ENCODE measurements around the gene TLL2. TPM values are rescaled to one million over a fixed set of nuclear protein-coding genes. Genes with fewer than 3 reads are reported as not detected.

The TLL2 gene
- polyA plus RNA-seq, 2 donors: 0.08 TPM

- H3K36me3 ChIP-seq (ENCODE audit: control insufficient read depth in 2 of 2, insufficient read depth in 2 of 2, low read length in 1 of 2): no peaks in the 10 kb centered on the region
- H3K9me3 ChIP-seq (ENCODE audit: control insufficient read depth in 2 of 2, insufficient read depth in 1 of 2, low read depth in 1 of 2, low read length in 1 of 2): no peaks in the 10 kb centered on the region
- H3K4me3 ChIP-seq (ENCODE audit: low read depth in 1 of 2, low read length in 2 of 2): no peak overlapping the region
- peaks cover 0 to 2% of the 10 kb centered on the region in 2 donors for H3K4me1 ChIP-seq (ENCODE audit: control insufficient read depth in 2 of 2, insufficient read depth in 2 of 2, low read length in 1 of 2)
- no peak overlapping the region for H3K27ac ChIP-seq (ENCODE audit: low read depth in 2 of 2, low read length in 1 of 2)
- H3K27me3 ChIP-seq (ENCODE audit: control insufficient read depth in 1 of 2, insufficient read depth in 2 of 2, low read length in 2 of 2): no peaks in the 10 kb centered on the region
Measured at GRCh38 chr10:96418582-96418981, 95.1 kb downstream of the TLL2 start.

- Histone ChIP-seq H3K27ac (ENCODE audit: low read depth in 2 of 2, low read length in 1 of 2) (no peak overlapping the region), H3K27me3 (ENCODE audit: control insufficient read depth in 1 of 2, insufficient read depth in 2 of 2, low read length in 2 of 2) (no peaks in the 10 kb centered on the region), H3K4me3 (ENCODE audit: low read depth in 1 of 2, low read length in 2 of 2) (no peak overlapping the region), H3K9me3 (ENCODE audit: control insufficient read depth in 2 of 2, insufficient read depth in 1 of 2, low read depth in 1 of 2, low read length in 1 of 2) (no peaks in the 10 kb centered on the region), H3K4me1 (ENCODE audit: control insufficient read depth in 2 of 2, insufficient read depth in 2 of 2, low read length in 1 of 2) (peaks cover 0 to 2% of the 10 kb centered on the region in 2 donors), H3K36me3 (ENCODE audit: control insufficient read depth in 2 of 2, insufficient read depth in 2 of 2, low read length in 1 of 2) (no peaks in the 10 kb centered on the region)
- 88 to 89% methylated on average over 3 of the region's 3 CpGs for WGBS, 2 donors
Measured at GRCh38 chr10:96417441-96417840, 96.3 kb downstream of the TLL2 start.

- no peak overlapping the region for H3K4me3 ChIP-seq (ENCODE audit: low read depth in 1 of 2, low read length in 2 of 2)
- no peaks in the 10 kb centered on the region for H3K36me3 ChIP-seq (ENCODE audit: control insufficient read depth in 2 of 2, insufficient read depth in 2 of 2, low read length in 1 of 2)
- H3K27ac ChIP-seq (ENCODE audit: low read depth in 2 of 2, low read length in 1 of 2): no peak overlapping the region
- 40 to 58% methylated on average over 7 of the region's 7 CpGs for WGBS, 2 donors
- no peaks in the 10 kb centered on the region for H3K27me3 ChIP-seq (ENCODE audit: control insufficient read depth in 1 of 2, insufficient read depth in 2 of 2, low read length in 2 of 2)
- peaks cover 0 to 2% of the 10 kb centered on the region in 2 donors for H3K4me1 ChIP-seq (ENCODE audit: control insufficient read depth in 2 of 2, insufficient read depth in 2 of 2, low read length in 1 of 2)
- no peaks in the 10 kb centered on the region for H3K9me3 ChIP-seq (ENCODE audit: control insufficient read depth in 2 of 2, insufficient read depth in 1 of 2, low read depth in 1 of 2, low read length in 1 of 2)
Measured at GRCh38 chr10:96416643-96417042, 97.1 kb downstream of the TLL2 start.

- WGBS, 2 donors: 87 to 91% methylated on average over 5 of the region's 5 CpGs
- Histone ChIP-seq H3K27ac (ENCODE audit: low read depth in 2 of 2, low read length in 1 of 2) (no peak overlapping the region), H3K36me3 (ENCODE audit: control insufficient read depth in 2 of 2, insufficient read depth in 2 of 2, low read length in 1 of 2) (no peaks in the 10 kb centered on the region), H3K9me3 (ENCODE audit: control insufficient read depth in 2 of 2, insufficient read depth in 1 of 2, low read depth in 1 of 2, low read length in 1 of 2) (no peaks in the 10 kb centered on the region), H3K4me1 (ENCODE audit: control insufficient read depth in 2 of 2, insufficient read depth in 2 of 2, low read length in 1 of 2) (peaks cover 0 to 2% of the 10 kb centered on the region in 2 donors), H3K4me3 (ENCODE audit: low read depth in 1 of 2, low read length in 2 of 2) (no peak overlapping the region), H3K27me3 (ENCODE audit: control insufficient read depth in 1 of 2, insufficient read depth in 2 of 2, low read length in 2 of 2) (no peaks in the 10 kb centered on the region)
Measured at GRCh38 chr10:96415891-96416554, 97.7 kb downstream of the TLL2 start.

GRCh38 chr10:96415150-96415890 lies 98.4 kb downstream of the TLL2 start:
- 88 to 98% methylated on average over 1 of the region's 1 CpG for WGBS, 2 donors
- H3K9me3 ChIP-seq (ENCODE audit: control insufficient read depth in 2 of 2, insufficient read depth in 1 of 2, low read depth in 1 of 2, low read length in 1 of 2): no peaks in the 10 kb centered on the region
- H3K36me3 ChIP-seq (ENCODE audit: control insufficient read depth in 2 of 2, insufficient read depth in 2 of 2, low read length in 1 of 2): no peaks in the 10 kb centered on the region
- peaks cover 0 to 2% of the 10 kb centered on the region in 2 donors for H3K4me1 ChIP-seq (ENCODE audit: control insufficient read depth in 2 of 2, insufficient read depth in 2 of 2, low read length in 1 of 2)
- H3K27ac ChIP-seq (ENCODE audit: low read depth in 2 of 2, low read length in 1 of 2): no peak overlapping the region
- H3K4me3 ChIP-seq (ENCODE audit: low read depth in 1 of 2, low read length in 2 of 2): no peak overlapping the region
- no peaks in the 10 kb centered on the region for H3K27me3 ChIP-seq (ENCODE audit: control insufficient read depth in 1 of 2, insufficient read depth in 2 of 2, low read length in 2 of 2)

GRCh38 chr10:96414303-96414702 lies 99.4 kb downstream of the TLL2 start:
- no peaks in the 10 kb centered on the region for H3K9me3 ChIP-seq (ENCODE audit: control insufficient read depth in 2 of 2, insufficient read depth in 1 of 2, low read depth in 1 of 2, low read length in 1 of 2)
- H3K4me3 ChIP-seq (ENCODE audit: low read depth in 1 of 2, low read length in 2 of 2): no peak overlapping the region
- no peaks in the 10 kb centered on the region for H3K27me3 ChIP-seq (ENCODE audit: control insufficient read depth in 1 of 2, insufficient read depth in 2 of 2, low read length in 2 of 2)
- WGBS, 2 donors: 90 to 91% methylated on average over 5 of the region's 5 CpGs
- peaks cover 0 to 2% of the 10 kb centered on the region in 2 donors for H3K4me1 ChIP-seq (ENCODE audit: control insufficient read depth in 2 of 2, insufficient read depth in 2 of 2, low read length in 1 of 2)
- H3K27ac ChIP-seq (ENCODE audit: low read depth in 2 of 2, low read length in 1 of 2): no peak overlapping the region
- no peaks in the 10 kb centered on the region for H3K36me3 ChIP-seq (ENCODE audit: control insufficient read depth in 2 of 2, insufficient read depth in 2 of 2, low read length in 1 of 2)

GRCh38 chr10:96413151-96413787 lies 100.5 kb downstream of the TLL2 start:
- Histone ChIP-seq H3K27me3 (ENCODE audit: control insufficient read depth in 1 of 2, insufficient read depth in 2 of 2, low read length in 2 of 2) (no peaks in the 10 kb centered on the region), H3K27ac (ENCODE audit: low read depth in 2 of 2, low read length in 1 of 2) (no peak overlapping the region), H3K36me3 (ENCODE audit: control insufficient read depth in 2 of 2, insufficient read depth in 2 of 2, low read length in 1 of 2) (no peaks in the 10 kb centered on the region), H3K4me1 (ENCODE audit: control insufficient read depth in 2 of 2, insufficient read depth in 2 of 2, low read length in 1 of 2) (peaks cover 0 to 2% of the 10 kb centered on the region in 2 donors), H3K4me3 (ENCODE audit: low read depth in 1 of 2, low read length in 2 of 2) (no peak overlapping the region), H3K9me3 (ENCODE audit: control insufficient read depth in 2 of 2, insufficient read depth in 1 of 2, low read depth in 1 of 2, low read length in 1 of 2) (no peaks in the 10 kb centered on the region)
- WGBS, 2 donors: 69 to 71% methylated on average over 13 of the region's 13 CpGs

- Histone ChIP-seq H3K27me3 (ENCODE audit: control insufficient read depth in 1 of 2, insufficient read depth in 2 of 2, low read length in 2 of 2) (no peaks in the 10 kb centered on the region), H3K36me3 (ENCODE audit: control insufficient read depth in 2 of 2, insufficient read depth in 2 of 2, low read length in 1 of 2) (no peaks in the 10 kb centered on the region), H3K9me3 (ENCODE audit: control insufficient read depth in 2 of 2, insufficient read depth in 1 of 2, low read depth in 1 of 2, low read length in 1 of 2) (no peaks in the 10 kb centered on the region), H3K27ac (ENCODE audit: low read depth in 2 of 2, low read length in 1 of 2) (no peak overlapping the region), H3K4me3 (ENCODE audit: low read depth in 1 of 2, low read length in 2 of 2) (no peak overlapping the region), H3K4me1 (ENCODE audit: control insufficient read depth in 2 of 2, insufficient read depth in 2 of 2, low read length in 1 of 2) (peaks cover 2% of the 10 kb centered on the region in 2 donors)
- WGBS, 2 donors: 67 to 69% methylated on average over 10 of the region's 10 CpGs
Measured at GRCh38 chr10:96411716-96412320, 101.9 kb downstream of the TLL2 start.

- Histone ChIP-seq H3K4me3 (ENCODE audit: low read depth in 1 of 2, low read length in 2 of 2) (no peak overlapping the region), H3K9me3 (ENCODE audit: control insufficient read depth in 2 of 2, insufficient read depth in 1 of 2, low read depth in 1 of 2, low read length in 1 of 2) (no peaks in the 10 kb centered on the region), H3K27me3 (ENCODE audit: control insufficient read depth in 1 of 2, insufficient read depth in 2 of 2, low read length in 2 of 2) (no peaks in the 10 kb centered on the region), H3K27ac (ENCODE audit: low read depth in 2 of 2, low read length in 1 of 2) (no peak overlapping the region), H3K4me1 (ENCODE audit: control insufficient read depth in 2 of 2, insufficient read depth in 2 of 2, low read length in 1 of 2) (peaks cover 0 to 2% of the 10 kb centered on the region in 2 donors), H3K36me3 (ENCODE audit: control insufficient read depth in 2 of 2, insufficient read depth in 2 of 2, low read length in 1 of 2) (no peaks in the 10 kb centered on the region)
- WGBS, 2 donors: 82 to 86% methylated on average over 11 of the region's 11 CpGs
Measured at GRCh38 chr10:96410296-96410695, 103.4 kb downstream of the TLL2 start.
